GM21367 (cell line): Measurements from ENCODE around the gene GHRL.

Experiments used
- ATAC-seq: cut with Tn5 transposase; IDR thresholded peaks from one replicate; pipeline ENCODE4 v1.9.1; 2021; ENCODE audit not compliant: unreplicated experiment

The GHRL gene

GRCh38 chr3:10328460-10329071 is 35.8 kb upstream of the GHRL start:
- ATAC-seq, result no peak

- no peak for ATAC-seq
Measured at GRCh38 chr3:10327592-10327991, 34.8 kb upstream of the GHRL start.

GRCh38 chr3:10322352-10322710 is 29.6 kb upstream of the GHRL start:
- ATAC-seq, result no peak

GRCh38 chr3:10321630-10322351 is 29.0 kb upstream of the GHRL start:
- no peak for ATAC-seq

GRCh38 chr3:10320320-10320677 is 27.6 kb upstream of the GHRL start:
- no peak for ATAC-seq

GRCh38 chr3:10319804-10320203 is 27.1 kb upstream of the GHRL start:
- ATAC-seq, result no peak

GRCh38 chr3:10319251-10319650 is 26.5 kb upstream of the GHRL start:
- ATAC-seq, result no peak

GRCh38 chr3:10317961-10318350 is 25.2 kb upstream of the GHRL start:
- ATAC-seq, result no peak

- no peak for ATAC-seq
Measured at GRCh38 chr3:10317311-10317960, 24.7 kb upstream of the GHRL start.

- no peak for ATAC-seq
Measured at GRCh38 chr3:10315771-10316344, 23.1 kb upstream of the GHRL start.

GRCh38 chr3:10315101-10315500 is 22.4 kb upstream of the GHRL start:
- ATAC-seq, result no peak

GRCh38 chr3:10312861-10313260 is 20.1 kb upstream of the GHRL start:
- ATAC-seq, result no peak

- ATAC-seq, result no peak
Measured at GRCh38 chr3:10312391-10312790, 19.6 kb upstream of the GHRL start.

- ATAC-seq, result no peak
Measured at GRCh38 chr3:10311710-10312109, 19.0 kb upstream of the GHRL start.

- ATAC-seq, result no peak
Measured at GRCh38 chr3:10310578-10310977, 17.8 kb upstream of the GHRL start.

- ATAC-seq, result no peak
Measured at GRCh38 chr3:10309736-10310135, 17.0 kb upstream of the GHRL start.

- ATAC-seq, result no peak
Measured at GRCh38 chr3:10308678-10309077, 15.9 kb upstream of the GHRL start.

- ATAC-seq, result no peak
Measured at GRCh38 chr3:10306156-10306555, 13.4 kb upstream of the GHRL start.

- ATAC-seq, result no peak
Measured at GRCh38 chr3:10305331-10305902, 12.7 kb upstream of the GHRL start.

- no peak for ATAC-seq
Measured at GRCh38 chr3:10304905-10305304, 12.2 kb upstream of the GHRL start.

- no peak for ATAC-seq
Measured at GRCh38 chr3:10303785-10304184, 11.0 kb upstream of the GHRL start.

- no peak for ATAC-seq
Measured at GRCh38 chr3:10303105-10303504, 10.4 kb upstream of the GHRL start.
